PFSK-1 (cell line): ENCODE data around the gene SLC46A2.

Experiments
- FOXP2 ChIP-seq: optimal IDR thresholded peaks from 2 replicates; pipeline ENCODE3; 2011; ENCODE audit warnings: borderline replicate concordance, control low read depth, inconsistent platforms; ENCODE audit not compliant: insufficient read depth; ENCODE audit errors: extremely low read length, extremely low read depth
- POLR2AphosphoS5 ChIP-seq: IDR thresholded peaks from 2 replicates; pipeline ENCODE4 v1.6.1; 2012; ENCODE audit warnings: low read depth, mild to moderate bottlenecking, control low read depth, low read length, moderate library complexity
- SIN3A ChIP-seq: IDR thresholded peaks from 2 replicates; pipeline ENCODE4 v1.6.1; 2012; ENCODE audit warnings: mild to moderate bottlenecking, low read length, moderate library complexity, borderline replicate concordance; ENCODE audit not compliant: insufficient read depth
- TAF1 ChIP-seq: IDR thresholded peaks from 2 replicates; pipeline ENCODE4 v1.6.1; 2012; ENCODE audit warnings: low read length, control low read depth, borderline replicate concordance; ENCODE audit not compliant: insufficient read depth
- TF ChIP-seq, protein P1 (sequence below), 2 experiments: IDR thresholded peaks; 2 replicates each; pipeline versions ENCODE4 v1.6.1 to v1.8.0; 2011 to 2012; ENCODE audit warnings: low read depth in 2 of 2, low read length in 2 of 2, control low read depth in 1 of 2, inconsistent platforms in 1 of 2, mild to moderate bottlenecking in 1 of 2, moderate library complexity in 1 of 2; ENCODE audit not compliant: insufficient read depth in 1 of 2

DNA sequence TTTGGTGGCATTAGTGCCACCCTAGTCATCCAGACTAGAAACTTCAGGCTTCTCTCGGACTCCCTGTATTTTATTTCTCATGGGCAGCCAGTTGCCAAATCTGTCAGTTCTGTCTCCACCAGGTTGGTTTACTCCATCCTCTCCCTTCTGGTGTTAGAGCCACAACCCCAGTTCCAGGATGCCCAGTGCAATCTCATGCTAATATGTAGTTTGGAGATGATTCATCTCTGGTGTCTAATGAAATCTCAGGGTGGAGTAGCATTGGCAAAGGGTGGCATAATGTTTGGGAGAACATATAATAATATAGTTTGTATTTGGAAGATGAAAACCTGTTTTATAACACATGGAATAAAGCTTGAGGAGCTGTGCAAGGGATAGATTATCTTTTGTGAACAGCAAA, 30.2 kb downstream of the SLC46A2 start:
- TF ChIP-seq POLR2AphosphoS5 (no peak), TAF1 (no peak), SIN3A (no peak), FOXP2 (no peak)
- TF ChIP-seq, protein P1, sequence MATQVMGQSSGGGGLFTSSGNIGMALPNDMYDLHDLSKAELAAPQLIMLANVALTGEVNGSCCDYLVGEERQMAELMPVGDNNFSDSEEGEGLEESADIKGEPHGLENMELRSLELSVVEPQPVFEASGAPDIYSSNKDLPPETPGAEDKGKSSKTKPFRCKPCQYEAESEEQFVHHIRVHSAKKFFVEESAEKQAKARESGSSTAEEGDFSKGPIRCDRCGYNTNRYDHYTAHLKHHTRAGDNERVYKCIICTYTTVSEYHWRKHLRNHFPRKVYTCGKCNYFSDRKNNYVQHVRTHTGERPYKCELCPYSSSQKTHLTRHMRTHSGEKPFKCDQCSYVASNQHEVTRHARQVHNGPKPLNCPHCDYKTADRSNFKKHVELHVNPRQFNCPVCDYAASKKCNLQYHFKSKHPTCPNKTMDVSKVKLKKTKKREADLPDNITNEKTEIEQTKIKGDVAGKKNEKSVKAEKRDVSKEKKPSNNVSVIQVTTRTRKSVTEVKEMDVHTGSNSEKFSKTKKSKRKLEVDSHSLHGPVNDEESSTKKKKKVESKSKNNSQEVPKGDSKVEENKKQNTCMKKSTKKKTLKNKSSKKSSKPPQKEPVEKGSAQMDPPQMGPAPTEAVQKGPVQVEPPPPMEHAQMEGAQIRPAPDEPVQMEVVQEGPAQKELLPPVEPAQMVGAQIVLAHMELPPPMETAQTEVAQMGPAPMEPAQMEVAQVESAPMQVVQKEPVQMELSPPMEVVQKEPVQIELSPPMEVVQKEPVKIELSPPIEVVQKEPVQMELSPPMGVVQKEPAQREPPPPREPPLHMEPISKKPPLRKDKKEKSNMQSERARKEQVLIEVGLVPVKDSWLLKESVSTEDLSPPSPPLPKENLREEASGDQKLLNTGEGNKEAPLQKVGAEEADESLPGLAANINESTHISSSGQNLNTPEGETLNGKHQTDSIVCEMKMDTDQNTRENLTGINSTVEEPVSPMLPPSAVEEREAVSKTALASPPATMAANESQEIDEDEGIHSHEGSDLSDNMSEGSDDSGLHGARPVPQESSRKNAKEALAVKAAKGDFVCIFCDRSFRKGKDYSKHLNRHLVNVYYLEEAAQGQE (IDR thresholded peaks at IDR 0.05; ENCODE audit: insufficient read depth in 1 of 2, low read depth in 2 of 2, low read length in 2 of 2), result no peak
